Endodermal cell (in vitro differentiated cells): ENCODE data around the gene LMX1B. TPM values are rescaled to one million over a fixed set of nuclear protein-coding genes. Genes with fewer than 3 reads are reported as not detected.
"Not testable (repeated sequence)": the region's sequence is repeated elsewhere in the genome, so short reads cannot be mapped to it uniquely, and the experiment has no call there.

Experiments
- DNase-seq: peaks from one replicate; pipeline ENCODE4 v3.0.0-alpha.2; 2017
- H3K27ac ChIP-seq: 2 replicates; pipeline ENCODE4 v1.5.1; 2013; ENCODE audit warnings: mild to moderate bottlenecking, low read depth, low read length, moderate library complexity
- H3K27me3 ChIP-seq: 2 replicates; pipeline ENCODE4 v1.6.1; 2013; ENCODE audit warnings: mild to moderate bottlenecking, low read length, moderate library complexity; ENCODE audit not compliant: insufficient read depth, control insufficient read depth, poor library complexity, severe bottlenecking
- H3K36me3 ChIP-seq: 2 replicates; pipeline ENCODE4 v1.7.0; 2013; ENCODE audit warnings: mild to moderate bottlenecking, low read length, moderate library complexity; ENCODE audit not compliant: control insufficient read depth, insufficient read depth
- H3K4me1 ChIP-seq: one replicate; pipeline ENCODE4 v1.7.0; 2013; ENCODE audit warnings: low read length; ENCODE audit not compliant: control insufficient read depth, insufficient read depth
- H3K4me3 ChIP-seq: 2 replicates; pipeline ENCODE4 v1.5.1; 2013; ENCODE audit warnings: mild to moderate bottlenecking, low read length, moderate library complexity
- H3K9ac ChIP-seq: 2 replicates; pipeline ENCODE4 v1.6.1; 2013; ENCODE audit warnings: mild to moderate bottlenecking, low read length, moderate library complexity; ENCODE audit not compliant: poor library complexity, severe bottlenecking; ENCODE audit errors: extremely low read depth
- H3K9me3 ChIP-seq: 2 replicates; pipeline ENCODE4 v1.6.1; 2013; ENCODE audit warnings: mild to moderate bottlenecking, low read length, moderate library complexity; ENCODE audit not compliant: control insufficient read depth
- H3K27ac Mint-ChIP-seq: 2 replicates; pipeline ENCODE4 v1.8.0; 2020; ENCODE audit warnings: mixed read lengths
- H3K27me3 Mint-ChIP-seq: 2 replicates; pipeline ENCODE4 v1.8.0; 2021; ENCODE audit warnings: mild to moderate bottlenecking, mixed read lengths; ENCODE audit not compliant: insufficient read depth
- H3K36me3 Mint-ChIP-seq: 2 replicates; pipeline ENCODE4 v1.8.0; 2020; ENCODE audit warnings: low read depth, mixed read lengths
- H3K4me1 Mint-ChIP-seq: 2 replicates; pipeline ENCODE4 v1.8.0; 2020; ENCODE audit warnings: mixed read lengths
- H3K4me3 Mint-ChIP-seq: 2 replicates; pipeline ENCODE4 v1.8.0; 2020; ENCODE audit warnings: mild to moderate bottlenecking, moderate library complexity, mixed read lengths
- H3K9me3 Mint-ChIP-seq: 2 replicates; pipeline ENCODE4 v1.8.0; 2020; ENCODE audit warnings: mild to moderate bottlenecking, mixed read lengths
- CTCF ChIP-seq: fragments of 200-600 bp; sonication (generic); conservative IDR thresholded peaks from 2 replicates; pipeline ENCODE4 v1.5.0; 2021; ENCODE audit warnings: antibody characterized with exemption, mild to moderate bottlenecking
- WGBS, 2 experiments: methylation state at CpG; one replicate each; pipeline versions ENCODE4 v1.1.5 to v1.1.7; 2013; ENCODE audit warnings: missing lambda C conversion rate in 2 of 2, mixed read lengths in 1 of 2; ENCODE audit not compliant: insufficient coverage in 1 of 2, insufficient read length in 1 of 2; 5-methylcytosine and 5-hydroxymethylcytosine counted together
- total RNA-seq, 2 donors: library from RNA; stranded (reverse); fragmentation: NEBNext Ultra II Directional in 1 of 2; extraction: Animal tissue kit (Norgen Biotek cat#: 25700) in 1 of 2; gene quantifications; 2 replicates in 1 of 2; 3 replicates in 1 of 2; pipeline ENCODE4 v1.2.1, GENCODE V29; 2021

The LMX1B gene
- total RNA-seq, 2 donors from 2014 or later, result 11.1 to 11.4 TPM

GRCh38 chr9:126723807-126724172, 110.1 kb downstream of the LMX1B start:
- H3K4me1 ChIP-seq, result no peaks in the 10 kb centered on the region
- Mint-ChIP-seq H3K4me3 (peak overlapping the region; percentile 58), H3K27me3 (peaks cover 59% of the 10 kb centered on the region), H3K4me1 (peaks cover 11% of the 10 kb centered on the region), H3K9me3 (peaks cover 2% of the 10 kb centered on the region), H3K27ac (no peak overlapping the region), H3K36me3 (no peaks in the 10 kb centered on the region)
- DNase-seq, result peak; percentile 75
- H3K27me3 ChIP-seq, result peaks cover 36% of the 10 kb centered on the region
- no peak overlapping the region for H3K4me3 ChIP-seq
- H3K36me3 ChIP-seq, result no peaks in the 10 kb centered on the region
- H3K9me3 ChIP-seq, result no peaks in the 10 kb centered on the region
- 54 to 60% methylated on average over 13 to 14 of the region's 14 CpGs for WGBS, 2 experiments
- no peak overlapping the region for H3K27ac ChIP-seq
- no peak for TF ChIP-seq CTCF
- no peak overlapping the region for H3K9ac ChIP-seq

GRCh38 chr9:126724226-126724625, 110.5 kb downstream of the LMX1B start:
- Histone ChIP-seq H3K4me3 (no peak overlapping the region), H3K36me3 (no peaks in the 10 kb centered on the region), H3K4me1 (no peaks in the 10 kb centered on the region), H3K27me3 (peaks cover 36% of the 10 kb centered on the region), H3K9me3 (no peaks in the 10 kb centered on the region), H3K9ac (no peak overlapping the region), H3K27ac (no peak overlapping the region)
- H3K4me3 Mint-ChIP-seq, result peak overlapping the region; percentile 58
- no peak overlapping the region for H3K27ac Mint-ChIP-seq
- peaks cover 2% of the 10 kb centered on the region for H3K9me3 Mint-ChIP-seq
- peaks cover 59% of the 10 kb centered on the region for H3K27me3 Mint-ChIP-seq
- no peaks in the 10 kb centered on the region for H3K36me3 Mint-ChIP-seq
- DNase-seq, result no peak
- 56 to 65% methylated on average over 6 of the region's 6 CpGs for WGBS, 2 experiments
- peaks cover 11% of the 10 kb centered on the region for H3K4me1 Mint-ChIP-seq
- no peak for TF ChIP-seq CTCF

GRCh38 chr9:126725485-126725884, 111.8 kb downstream of the LMX1B start:
- not testable (repeated sequence) for H3K27ac Mint-ChIP-seq
- WGBS, 2 experiments, result 80 to 88% methylated on average over 2 to 4 of the region's 4 CpGs

GRCh38 chr9:126728210-126728609, 114.5 kb downstream of the LMX1B start:
- DNase-seq, H3K4me1 Mint-ChIP-seq, H3K9ac ChIP-seq, H3K4me3 Mint-ChIP-seq, H3K4me1 ChIP-seq, H3K4me3 ChIP-seq, H3K36me3 ChIP-seq, H3K36me3 Mint-ChIP-seq, H3K27ac ChIP-seq, H3K9me3 Mint-ChIP-seq, H3K27ac Mint-ChIP-seq, H3K9me3 ChIP-seq: not testable (repeated sequence)
- peaks cover 29% of the 10 kb centered on the region for H3K27me3 ChIP-seq
- H3K27me3 Mint-ChIP-seq, result peaks cover 43% of the 10 kb centered on the region
- WGBS, 2 experiments, result 97 to 98% methylated on average over 4 to 8 of the region's 8 CpGs

More at GRCh38 chr9:126725485-126725884, 111.8 kb downstream of the LMX1B start:
- not testable (repeated sequence) for H3K9ac ChIP-seq, H3K36me3 Mint-ChIP-seq, H3K4me1 ChIP-seq, H3K9me3 ChIP-seq, H3K27ac ChIP-seq, H3K4me3 ChIP-seq, DNase-seq, H3K4me3 Mint-ChIP-seq, H3K4me1 Mint-ChIP-seq, H3K36me3 ChIP-seq, H3K9me3 Mint-ChIP-seq
- peaks cover 58% of the 10 kb centered on the region for H3K27me3 Mint-ChIP-seq
- H3K27me3 ChIP-seq, result peaks cover 36% of the 10 kb centered on the region

- H3K4me1 ChIP-seq, H3K4me3 ChIP-seq, DNase-seq, H3K9ac ChIP-seq, H3K4me1 Mint-ChIP-seq, H3K27ac ChIP-seq, H3K36me3 ChIP-seq, H3K27ac Mint-ChIP-seq, H3K4me3 Mint-ChIP-seq, H3K27me3 ChIP-seq, H3K9me3 ChIP-seq, H3K36me3 Mint-ChIP-seq: not testable (repeated sequence)
- Mint-ChIP-seq H3K9me3 (peaks cover 18% of the 10 kb centered on the region), H3K27me3 (peaks cover 26% of the 10 kb centered on the region)
- 91 to 93% methylated on average over 7 to 8 of the region's 8 CpGs for WGBS, 2 experiments
Observed at GRCh38 chr9:126730592-126730991, 116.9 kb downstream of the LMX1B start.
